ENCODE data around the gene CRACR2B.

Gene CRACR2B

DNA sequence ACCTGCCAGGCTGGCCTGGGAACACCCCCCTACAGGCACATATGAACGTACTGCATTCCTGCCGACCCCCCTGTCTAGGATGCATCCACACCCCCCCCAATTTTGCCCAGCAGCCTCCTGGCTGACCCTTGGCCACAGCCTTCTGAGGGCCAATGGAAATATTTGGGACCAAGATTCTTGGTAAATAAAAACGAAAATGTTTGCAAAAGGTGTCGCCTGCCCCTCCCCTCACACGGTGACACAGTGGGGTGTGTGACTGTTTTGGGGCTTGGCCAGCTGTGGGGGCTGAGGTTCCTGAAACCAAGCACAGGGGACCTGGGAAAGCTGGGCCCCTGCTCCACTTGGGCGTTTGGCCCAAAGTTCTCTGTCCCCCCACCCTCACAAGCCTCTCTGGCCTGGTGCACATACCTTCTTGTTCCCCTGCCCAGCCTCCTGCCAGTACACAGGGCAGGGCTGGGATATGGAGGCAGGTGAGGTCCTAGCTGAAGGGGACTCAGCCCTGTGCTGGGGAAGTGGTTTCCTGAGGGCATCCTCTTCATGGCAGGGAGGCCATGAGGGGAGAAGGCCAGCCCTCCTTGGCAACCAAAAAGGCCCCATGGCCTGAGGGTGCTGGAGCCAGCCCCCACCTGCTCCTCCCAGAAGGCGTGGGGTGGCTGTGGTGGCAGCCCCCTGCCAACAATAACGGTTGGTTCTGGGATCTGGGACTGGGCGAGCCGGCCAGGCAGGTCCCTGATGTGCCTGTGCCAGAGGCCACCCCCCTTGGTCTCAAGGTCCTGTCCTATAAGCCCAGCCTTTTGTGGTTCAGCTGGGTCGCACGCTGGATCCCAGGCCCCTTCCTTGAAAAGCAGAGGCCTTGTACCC is 2.1 kb upstream of the CRACR2B start:
- DNase-seq = no peak

DNA sequence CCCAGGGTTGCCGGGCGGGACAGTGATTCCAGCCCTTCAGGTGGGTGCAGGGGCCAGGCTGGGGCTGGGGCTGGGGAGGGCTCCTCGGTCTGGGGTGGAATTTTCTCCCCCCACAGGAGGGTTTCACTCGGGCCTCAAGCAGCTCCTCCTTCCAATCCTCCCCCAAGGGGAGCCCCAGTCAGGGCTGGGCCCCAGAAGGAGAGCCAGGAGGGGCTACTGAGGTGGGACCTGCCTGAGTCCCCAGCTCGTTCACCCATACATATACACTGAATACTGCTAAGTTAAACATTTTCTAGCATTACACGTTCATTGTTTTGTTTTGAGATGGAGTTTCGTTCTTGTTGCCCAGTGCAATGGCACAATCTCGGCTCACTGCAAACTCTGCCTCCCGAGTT is 1.5 kb upstream of the CRACR2B start:
- DNase-seq = no peak

DNA sequence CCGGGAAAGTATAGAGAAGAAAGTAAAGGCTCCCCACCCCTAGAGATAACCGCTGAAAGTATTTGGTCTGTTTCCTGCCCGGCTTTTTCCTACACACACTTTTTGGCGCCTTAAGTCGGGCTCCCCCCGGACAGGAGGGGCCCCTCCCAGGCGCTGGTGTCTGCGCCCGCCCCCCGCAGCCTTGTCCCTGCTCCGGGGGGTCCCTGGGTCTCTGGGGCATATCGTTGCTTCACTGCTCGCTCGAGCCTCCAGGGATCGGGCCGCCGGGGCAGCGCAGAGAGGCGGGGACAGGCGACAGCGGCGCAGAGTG is 928 bp upstream of the CRACR2B start:
- DNase-seq = peak; percentile 71

DNA sequence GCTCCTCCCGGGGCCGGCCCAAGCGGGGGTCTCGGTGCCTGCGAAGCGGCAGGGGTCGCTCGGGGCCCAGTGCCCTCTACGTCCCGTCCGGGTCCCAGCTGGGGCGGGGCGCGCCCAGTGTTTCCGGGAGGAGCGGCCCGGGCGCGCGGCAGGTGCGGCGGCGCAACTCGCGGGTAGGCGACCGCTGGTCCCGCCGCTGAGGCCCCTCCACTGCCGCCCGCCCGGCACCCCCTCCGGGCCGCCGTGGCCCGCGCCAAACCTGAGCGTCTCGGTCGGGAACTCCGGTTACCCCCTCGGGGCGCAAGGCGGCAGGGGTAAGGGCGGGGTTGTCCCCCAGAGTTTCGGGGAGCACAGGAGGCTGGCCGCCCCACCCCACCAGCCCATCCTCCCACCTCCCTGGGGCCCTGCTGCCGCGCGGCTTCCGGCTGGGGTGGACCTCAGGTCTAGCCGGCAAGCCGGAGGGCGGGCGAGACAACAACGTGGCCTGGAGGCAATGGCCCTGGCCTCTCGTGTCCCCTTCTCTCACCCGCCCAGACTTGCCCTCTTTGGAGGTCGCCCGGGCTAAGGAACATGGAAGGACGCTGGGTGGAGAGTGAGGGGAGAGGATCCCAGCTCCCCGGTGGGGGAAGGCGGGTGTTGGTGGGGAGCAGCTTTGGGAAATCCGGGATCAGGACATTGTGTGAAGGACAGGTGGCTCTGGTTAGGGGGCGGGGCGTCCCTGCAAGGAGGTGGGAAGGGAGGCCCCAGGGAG is 398 bp upstream of the CRACR2B start:
- peak; percentile 76 for DNase-seq

DNA sequence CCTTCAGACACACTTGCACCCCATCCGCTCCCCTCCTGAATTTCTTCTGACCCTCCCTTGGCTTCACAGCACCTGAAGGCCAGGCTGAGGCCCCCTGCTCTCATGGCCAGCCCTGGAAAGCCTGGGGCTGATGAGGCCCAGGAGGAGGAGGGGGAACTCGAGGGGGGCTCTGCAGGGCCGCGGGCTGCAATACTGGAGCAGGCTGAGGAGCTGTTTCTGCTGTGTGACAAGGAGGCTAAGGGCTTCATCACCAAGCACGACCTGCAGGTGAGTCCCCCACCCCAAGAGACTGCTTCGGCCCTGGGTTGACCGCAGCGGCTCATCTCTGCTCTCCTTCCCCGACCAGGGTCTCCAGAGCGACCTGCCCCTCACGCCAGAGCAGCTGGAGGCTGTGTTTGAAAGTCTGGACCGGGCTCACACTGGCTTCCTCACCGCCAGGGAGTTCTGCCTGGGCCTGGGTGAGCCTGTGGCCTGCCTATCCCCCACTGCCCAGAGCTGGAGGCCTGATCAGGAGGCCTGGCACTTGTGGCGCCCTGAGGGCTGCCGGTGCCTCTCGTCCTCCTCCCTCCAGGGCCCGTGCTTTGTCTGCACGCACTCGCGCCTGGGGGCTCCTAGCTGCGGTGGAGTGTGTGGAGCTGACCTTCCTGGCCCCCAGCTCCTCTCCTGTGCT is 922 bp downstream of the CRACR2B start:
- DNase-seq = peak; percentile 51

DNA sequence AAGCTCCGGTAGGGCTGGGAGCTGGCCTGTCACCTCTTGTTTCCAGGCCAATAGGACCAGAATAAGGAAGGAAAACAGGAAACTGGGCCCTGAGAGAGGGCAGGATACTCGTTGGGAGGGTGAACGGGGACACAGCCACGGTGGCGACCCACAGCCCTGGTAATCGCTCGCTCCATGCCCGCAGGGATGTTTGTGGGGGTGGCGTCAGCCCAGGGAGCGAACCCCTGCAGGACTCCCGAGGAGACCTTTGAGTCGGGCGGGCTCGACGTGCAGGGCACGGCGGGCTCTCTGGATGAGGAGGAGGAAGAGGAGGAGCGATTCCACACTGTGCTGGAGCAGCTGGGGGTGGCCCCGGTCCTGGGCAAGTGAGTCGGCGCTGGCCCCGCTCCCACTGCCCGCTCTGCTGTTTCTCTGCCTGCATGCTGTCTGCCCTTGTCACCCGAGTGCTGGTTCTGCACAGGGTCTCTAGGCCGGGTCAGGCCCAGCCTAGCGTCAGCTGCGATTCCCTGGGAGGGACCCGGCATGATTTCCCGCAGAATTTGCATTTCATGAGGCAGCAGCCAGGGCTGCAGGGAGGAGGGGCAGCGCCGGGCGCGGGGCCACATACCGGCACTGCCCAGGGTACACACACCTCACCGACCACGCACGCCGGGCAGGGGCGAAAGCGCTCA is 1.6 kb downstream of the CRACR2B start:
- DNase-seq = peak; percentile 67

DNA sequence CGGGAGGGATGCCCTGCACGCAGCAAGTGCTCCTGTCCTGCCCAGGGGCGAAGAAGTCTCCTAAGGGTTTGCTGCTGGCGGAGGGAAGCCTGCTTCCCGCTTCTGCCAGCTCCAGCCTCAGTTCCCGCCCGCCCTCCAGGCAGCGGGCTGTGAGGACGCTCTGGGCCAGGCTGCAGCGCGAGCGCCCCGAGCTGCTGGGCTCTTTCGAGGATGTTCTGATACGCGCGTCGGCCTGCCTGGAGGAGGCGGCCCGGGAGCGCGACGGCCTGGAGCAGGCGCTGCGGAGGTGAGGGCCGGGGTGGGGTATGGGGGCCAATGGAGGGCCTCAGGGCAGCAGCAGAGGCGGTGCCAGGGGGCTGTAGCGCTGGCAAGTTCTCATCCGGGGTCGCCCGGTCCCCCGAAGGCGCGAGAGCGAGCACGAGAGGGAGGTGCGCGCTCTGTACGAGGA is 2.2 kb downstream of the CRACR2B start:
- DNase-seq = no peak

DNA sequence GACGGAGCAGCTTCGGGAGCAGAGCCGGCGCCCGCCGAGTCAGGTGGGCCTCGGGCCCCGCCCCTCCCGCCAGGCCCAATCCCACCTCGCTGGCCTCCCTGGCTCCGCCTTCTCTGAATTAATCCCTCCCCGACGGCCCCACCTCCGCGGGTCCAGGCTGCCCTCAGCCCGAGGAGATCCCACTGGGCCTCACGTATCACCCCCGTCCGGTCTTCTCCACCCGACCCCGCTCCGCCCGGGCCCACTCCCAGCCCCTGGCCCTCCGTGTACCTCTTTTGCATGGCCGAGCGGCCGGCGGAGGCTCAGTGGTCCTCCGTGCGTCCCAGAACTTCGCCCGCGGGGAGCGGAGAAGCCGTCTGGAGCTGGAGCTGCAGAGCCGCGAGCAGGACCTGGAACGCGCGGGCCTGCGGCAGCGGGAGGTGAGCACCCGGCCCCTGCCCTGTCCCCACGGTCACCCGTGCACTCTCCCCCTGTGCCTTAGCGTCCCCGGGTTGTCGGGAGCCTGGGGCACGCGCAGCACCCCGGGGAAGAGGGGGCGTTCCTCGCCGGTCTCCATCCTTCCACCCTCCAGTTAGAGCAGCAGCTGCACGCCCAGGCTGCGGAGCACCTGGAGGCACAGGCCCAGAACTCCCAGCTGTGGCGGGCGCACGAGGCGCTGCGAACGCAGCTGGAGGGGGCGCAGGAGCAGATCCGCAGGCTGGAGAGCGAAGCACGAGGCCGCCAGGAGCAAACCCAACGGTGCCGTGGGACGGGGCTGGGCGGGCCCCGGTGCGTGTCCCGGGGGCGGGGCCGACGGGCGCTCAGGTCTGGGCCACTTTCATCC is 2.8 kb downstream of the CRACR2B start:
- peak; percentile 83 for DNase-seq

DNA sequence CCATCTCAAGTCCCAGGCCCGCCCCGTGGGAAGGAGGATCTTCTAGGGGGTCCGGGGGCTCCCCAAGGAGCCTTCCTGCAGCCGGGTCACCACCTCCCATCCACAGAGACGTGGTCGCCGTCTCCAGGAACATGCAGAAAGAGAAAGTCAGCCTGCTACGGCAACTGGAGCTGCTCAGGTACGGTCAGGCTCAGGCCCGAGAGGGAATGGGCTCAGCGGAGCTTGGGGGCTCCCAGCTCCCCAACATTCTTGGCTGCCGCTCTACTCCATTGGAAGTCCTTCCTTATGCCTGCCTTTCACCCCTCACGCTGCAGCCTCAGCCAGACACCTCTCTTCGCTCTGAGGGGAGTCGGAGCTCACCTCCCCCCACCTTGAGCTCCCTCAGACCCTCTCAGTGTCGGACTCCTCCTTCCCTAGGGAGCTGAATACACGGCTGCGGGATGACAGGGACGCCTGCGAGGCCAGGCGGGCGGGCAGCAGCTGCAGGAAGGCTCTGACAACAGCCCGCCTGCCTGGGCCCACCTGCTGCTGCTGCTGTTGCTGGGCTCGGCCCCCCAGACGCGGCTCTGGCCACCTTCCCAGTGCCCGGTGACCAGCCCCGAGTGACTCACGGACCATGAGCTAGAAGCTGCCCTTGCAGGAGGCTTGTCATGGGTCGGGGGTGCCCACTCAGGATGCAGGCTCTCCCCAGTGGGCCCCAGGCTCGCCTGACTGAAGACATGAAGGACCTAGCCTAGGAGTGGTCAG is 3.6 kb downstream of the CRACR2B start:
- no peak for DNase-seq

DNA sequence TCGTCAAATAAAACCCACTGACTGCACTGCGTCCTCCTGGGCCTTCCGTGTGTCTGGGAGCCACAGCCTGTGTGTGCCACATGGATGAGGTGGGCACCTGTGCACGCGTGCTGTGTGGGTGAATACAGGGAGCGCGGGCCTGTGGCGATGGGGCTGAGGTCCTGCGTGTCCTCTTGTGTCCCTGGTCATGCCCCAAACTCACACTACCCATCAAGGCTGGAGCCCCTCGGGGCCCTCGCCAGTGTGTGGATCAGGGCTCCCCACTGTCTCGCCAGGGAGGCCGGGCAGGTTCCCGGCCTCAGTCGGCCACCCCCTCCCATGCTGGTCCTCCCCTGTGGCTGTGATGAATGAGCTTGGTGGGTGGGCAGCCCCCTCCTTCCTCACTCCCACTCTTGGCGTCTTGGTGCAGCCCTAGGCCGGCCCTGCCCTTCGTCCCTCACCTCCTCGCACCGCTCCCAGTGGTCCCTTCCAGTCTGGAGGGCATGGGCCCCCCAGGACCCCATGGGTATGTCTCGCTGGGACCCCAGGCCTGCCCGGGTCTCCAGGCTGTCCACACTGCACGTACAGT is 4.3 kb downstream of the CRACR2B start:
- DNase-seq = no peak

DNA sequence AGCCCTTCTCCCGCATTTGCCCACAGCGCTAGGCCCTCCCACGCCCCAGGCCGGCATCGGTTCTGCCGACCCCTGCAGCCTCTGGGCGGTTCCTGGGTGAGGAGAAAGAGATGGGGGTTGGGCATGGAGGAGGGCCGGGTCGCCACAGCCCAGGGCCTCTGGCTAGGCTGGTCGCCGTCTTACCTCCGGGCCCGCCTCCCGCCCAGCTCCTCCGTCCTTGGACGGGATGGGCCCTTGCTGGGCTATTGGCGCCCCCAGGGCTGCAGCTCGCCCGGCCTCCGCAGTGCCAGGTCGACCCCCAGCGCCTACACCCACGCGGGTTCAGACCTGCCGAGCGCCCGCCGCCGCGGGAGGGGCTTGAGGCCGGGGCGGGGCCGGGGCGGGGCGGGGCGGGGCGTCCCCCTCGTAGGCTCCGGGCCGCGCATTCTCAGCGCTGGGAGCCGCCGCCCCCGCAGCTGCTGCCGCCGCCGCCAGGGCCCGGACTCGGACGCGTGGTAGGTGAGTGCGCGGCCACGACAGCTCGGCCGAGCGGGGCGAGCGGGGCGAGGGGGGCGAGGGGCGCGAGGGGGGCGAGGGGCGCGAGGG is 4.9 kb downstream of the CRACR2B start, which contains the start of gene CD151:
TSS of gene CD151 (plus strand) at position 424 of the 585 bp plus-strand sequence. CDS start 3,118 bp downstream, outside the sequence.
- DNase-seq = peak; percentile 85

DNA sequence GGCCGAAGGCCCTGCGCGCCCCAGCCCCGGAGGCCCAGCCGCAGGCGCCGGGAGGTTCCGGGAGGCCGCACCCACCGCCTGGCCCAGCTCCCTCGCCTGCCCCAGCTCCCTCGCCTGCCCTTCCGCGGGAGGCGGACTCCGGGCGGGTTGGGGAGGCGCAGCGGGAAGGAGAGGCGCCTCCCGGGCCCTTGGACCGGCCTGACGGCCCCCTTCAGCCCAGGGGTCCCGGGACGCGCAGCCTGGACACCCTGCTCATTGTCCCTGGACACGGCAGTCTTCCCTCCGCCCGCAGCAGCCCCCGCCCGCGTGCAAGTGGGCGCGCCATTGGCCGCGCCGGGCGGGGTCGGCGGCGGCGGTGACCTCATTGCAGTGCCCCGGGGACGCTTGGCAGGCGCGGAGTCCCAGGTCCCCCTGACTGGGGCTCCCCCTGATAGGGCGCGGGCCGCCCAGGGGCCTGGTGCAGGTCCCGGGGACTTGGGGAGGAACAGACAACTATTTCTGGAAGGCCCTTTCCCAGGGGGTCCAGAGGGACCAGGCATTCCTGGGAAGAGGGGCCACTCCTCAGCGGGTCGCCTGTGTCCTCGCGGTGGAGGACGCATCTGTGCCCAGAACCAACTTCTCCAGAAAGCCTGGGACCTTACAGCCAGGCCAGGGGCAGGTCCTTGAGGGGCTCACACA is 5.5 kb downstream of the CRACR2B start:
- DNase-seq = peak; percentile 82

DNA sequence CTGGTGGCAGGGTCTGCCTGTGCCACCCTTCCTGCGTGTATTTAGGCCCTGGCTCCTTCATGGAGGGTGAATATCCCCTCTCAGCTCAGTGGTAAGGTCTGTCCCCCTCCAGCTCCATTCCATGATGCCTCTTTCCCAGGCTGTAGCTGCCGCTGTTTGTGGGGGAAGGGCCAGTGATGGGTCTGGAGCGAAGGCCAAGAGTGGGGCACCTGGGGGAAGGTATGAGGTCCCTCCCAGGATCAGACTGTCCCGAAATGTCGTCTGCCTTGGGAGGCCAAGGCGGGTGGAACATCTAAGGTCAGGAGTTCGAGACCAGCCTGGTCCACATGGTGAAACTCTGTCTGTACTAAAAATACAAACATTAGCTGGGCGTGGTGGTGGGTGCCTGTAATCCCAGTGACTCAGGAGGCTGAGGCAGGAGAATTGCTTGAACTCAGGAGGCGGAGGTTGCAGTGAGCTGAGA is 6.2 kb downstream of the CRACR2B start:
- no peak for DNase-seq

DNA sequence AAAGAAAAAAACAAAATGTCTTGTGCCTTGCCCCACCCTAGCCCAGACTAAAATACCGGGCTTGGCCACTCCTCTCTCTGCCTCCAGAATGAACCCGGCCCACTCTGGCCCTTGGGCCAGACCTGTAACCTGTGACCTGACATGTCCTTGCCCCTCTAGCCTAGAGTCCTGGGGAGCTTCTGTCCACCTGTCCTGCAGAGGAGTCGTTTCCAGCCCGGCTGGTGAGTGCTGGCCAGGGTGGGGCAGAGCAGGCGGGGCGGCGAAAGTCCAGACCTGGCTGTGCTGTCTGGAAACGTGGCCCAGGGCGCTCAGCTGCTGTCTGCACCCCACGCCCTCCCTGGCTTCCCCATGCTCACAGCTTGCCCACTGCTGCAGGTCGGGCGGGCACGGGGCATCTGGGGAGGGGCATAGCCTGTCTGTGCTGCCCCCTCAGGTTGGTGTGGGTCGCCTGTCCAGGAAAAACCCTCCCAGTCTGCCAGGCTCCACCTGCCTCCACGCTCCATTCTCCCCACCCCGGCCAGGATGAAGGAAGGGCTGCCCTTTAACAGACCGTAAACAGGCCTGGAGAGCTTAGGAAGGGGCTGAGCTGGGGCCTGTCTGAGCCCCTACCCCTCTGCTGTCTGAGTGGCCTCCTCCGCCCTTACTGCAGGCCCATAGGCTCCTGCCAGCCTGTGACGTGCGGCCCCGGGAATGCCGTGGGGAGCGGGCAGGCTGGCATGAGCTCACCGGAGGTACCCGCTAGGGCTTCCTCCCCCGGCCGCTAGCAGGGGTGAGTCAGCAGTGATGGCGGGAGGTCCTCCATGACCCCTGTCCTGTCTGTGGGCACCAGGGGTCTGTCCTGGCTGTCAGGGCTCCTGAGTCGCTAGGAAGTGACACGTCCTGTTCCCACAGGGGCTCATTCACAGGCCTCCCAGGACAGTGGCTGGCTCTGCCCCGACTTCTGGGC is 6.9 kb downstream of the CRACR2B start:
- peak; percentile 67 for DNase-seq

DNA sequence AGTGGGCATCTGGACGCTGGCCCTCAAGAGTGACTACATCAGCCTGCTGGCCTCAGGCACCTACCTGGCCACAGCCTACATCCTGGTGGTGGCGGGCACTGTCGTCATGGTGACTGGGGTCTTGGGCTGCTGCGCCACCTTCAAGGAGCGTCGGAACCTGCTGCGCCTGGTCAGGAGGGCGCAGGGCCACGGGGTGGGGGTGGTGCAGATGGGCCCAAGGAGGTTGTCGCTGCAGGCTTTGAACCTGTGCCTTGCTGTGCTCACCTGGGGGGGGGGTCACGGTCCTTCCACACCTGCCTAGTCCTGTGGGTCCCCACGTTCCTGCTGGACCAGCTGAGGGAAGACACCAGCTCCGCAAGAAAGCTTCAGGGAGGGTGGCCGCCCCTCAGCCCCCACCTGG is 8.6 kb downstream of the CRACR2B start:
- DNase-seq = no peak

DNA sequence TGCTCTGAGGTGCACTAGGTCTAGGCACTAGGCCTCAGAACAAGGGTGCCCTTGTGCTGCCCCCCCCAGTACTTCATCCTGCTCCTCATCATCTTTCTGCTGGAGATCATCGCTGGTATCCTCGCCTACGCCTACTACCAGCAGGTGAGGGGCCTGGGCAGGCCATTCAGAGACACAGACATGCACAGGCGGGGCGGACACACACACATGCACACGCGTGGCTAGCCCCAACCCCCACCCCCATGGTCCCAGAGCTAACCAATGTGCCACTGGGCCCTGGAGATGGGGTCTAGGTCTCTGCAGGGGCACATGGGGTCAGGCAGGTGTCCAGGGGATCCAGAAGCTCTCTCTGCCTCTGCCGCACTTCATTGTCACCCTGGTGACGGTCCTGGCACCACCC is 9.0 kb downstream of the CRACR2B start:
- DNase-seq = no peak

DNA sequence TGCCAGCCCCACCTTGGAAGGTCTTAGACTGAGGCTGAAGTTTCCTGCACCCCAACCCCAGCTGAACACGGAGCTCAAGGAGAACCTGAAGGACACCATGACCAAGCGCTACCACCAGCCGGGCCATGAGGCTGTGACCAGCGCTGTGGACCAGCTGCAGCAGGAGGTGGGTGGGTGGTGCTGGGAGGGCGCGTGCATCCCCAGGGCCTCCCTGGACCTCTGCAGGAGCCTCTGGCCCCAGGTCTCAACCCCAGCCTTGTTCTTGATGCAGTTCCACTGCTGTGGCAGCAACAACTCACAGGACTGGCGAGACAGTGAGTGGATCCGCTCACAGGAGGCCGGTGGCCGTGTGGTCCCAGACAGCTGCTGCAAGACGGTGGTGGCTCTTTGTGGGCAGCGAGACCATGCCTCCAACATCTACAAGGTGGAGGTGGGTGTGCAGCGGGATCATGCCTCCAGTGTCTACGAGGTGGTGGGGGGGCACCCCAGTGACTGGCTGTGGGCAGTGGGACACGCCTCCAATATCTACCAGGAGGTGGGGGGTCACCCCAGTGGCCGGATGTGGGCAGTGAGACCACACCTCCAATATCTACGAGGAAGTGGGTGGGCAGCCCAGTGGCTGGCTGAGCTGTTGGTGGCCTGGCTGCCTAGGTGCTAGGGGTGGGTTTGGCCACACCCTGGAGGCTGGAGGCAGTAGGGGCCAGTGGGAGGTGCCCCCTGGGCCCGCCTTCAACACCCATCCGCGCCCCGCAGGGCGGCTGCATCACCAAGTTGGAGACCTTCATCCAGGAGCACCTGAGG is 9.7 kb downstream of the CRACR2B start:
- DNase-seq = no peak

DNA sequence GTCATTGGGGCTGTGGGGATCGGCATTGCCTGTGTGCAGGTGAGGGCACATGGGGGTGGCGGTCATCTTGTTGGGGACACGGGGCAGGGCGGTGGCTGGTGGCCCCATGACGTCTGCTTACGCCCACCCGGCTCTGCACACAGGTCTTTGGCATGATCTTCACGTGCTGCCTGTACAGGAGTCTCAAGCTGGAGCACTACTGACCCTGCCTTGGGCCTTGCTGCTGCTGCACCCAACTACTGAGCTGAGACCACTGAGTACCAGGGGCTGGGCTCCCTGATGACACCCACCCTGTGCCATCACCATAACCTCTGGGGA is 10.2 kb downstream of the CRACR2B start:
- DNase-seq = no peak

Data from right kidney (tissue), 1 donor.